MCF 10A (cell line): ENCODE results near the gene STKLD1. TPM values are rescaled to one million over a fixed set of nuclear protein-coding genes. Genes with fewer than 3 reads are reported as not detected.
"Not testable (repeated sequence)": the region's sequence is repeated elsewhere in the genome, so short reads cannot be mapped to it uniquely, and the experiment has no call there.

Source experiments
- BruUV-seq: library from RNA; stranded (reverse); fragments of 400-500 nt; replicated peaks from 2 replicates; lab custom pipeline; 2021; lab: Mats Ljungman, UMichigan
- CTCF ChIA-PET: fragments of 300-600 bp; sonication (Branson Sonifier 250); formaldehyde crosslinking; extraction: SDS; loops from one replicate; lab custom pipeline; 2021; ENCODE audit warnings: antibody characterized with exemption, inconsistent platforms; lab: Yijun Ruan, JAX
- POLR2A ChIA-PET: fragments of 300-600, 350-650 bp; sonication (Branson Sonifier 250); formaldehyde crosslinking; extraction: SDS; loops from one replicate; lab custom pipeline; 2020; ENCODE audit warnings: antibody characterized with exemption, inconsistent platforms; lab: Yijun Ruan, JAX
- DNase-seq: peaks from one replicate; pipeline ENCODE4 v3.0.0-alpha.2; 2018; ENCODE audit not compliant: unreplicated experiment
- H3K27ac Mint-ChIP-seq: one replicate; pipeline ENCODE4 v1.8.0; 2022; ENCODE audit warnings: mild to moderate bottlenecking, low read depth, mixed read lengths; ENCODE audit not compliant: unreplicated experiment
- H3K27me3 Mint-ChIP-seq: one replicate; pipeline ENCODE4 v1.8.0; 2022; ENCODE audit warnings: mixed read lengths; ENCODE audit not compliant: insufficient read depth, unreplicated experiment
- H3K36me3 Mint-ChIP-seq: one replicate; pipeline ENCODE4 v1.8.0; 2022; ENCODE audit warnings: mild to moderate bottlenecking, moderate library complexity, mixed read lengths; ENCODE audit not compliant: insufficient read depth, unreplicated experiment
- H3K4me1 Mint-ChIP-seq: one replicate; pipeline ENCODE4 v1.8.0; 2022; ENCODE audit warnings: mixed read lengths; ENCODE audit not compliant: insufficient read depth, unreplicated experiment
- H3K4me3 Mint-ChIP-seq: one replicate; pipeline ENCODE4 v1.8.0; 2022; ENCODE audit warnings: mild to moderate bottlenecking, moderate library complexity, mixed read lengths; ENCODE audit not compliant: unreplicated experiment
- H3K9me3 Mint-ChIP-seq: one replicate; pipeline ENCODE4 v1.8.0; 2022; ENCODE audit warnings: mixed read lengths; ENCODE audit not compliant: unreplicated experiment
- intact Hi-C: fragments of 100-400 bp; cut with micrococcal nuclease; formaldehyde crosslinking; loops from 2 replicates; pipeline ENCODE4 v1.14.1; 2022
- total RNA-seq: library from RNA; stranded (reverse); gene quantifications from 2 replicates; pipeline ENCODE4 v1.2.3, GENCODE V29; 2022
- TF ChIP-seq, protein P1 (sequence below): fragments of 200-600 bp; IDR thresholded peaks from one replicate; pipeline ENCODE4 v1.8.0; 2022; ENCODE audit warnings: antibody characterized with exemption, mild to moderate bottlenecking; ENCODE audit not compliant: unreplicated experiment

The STKLD1 gene
- total RNA-seq, 1 experiment from 2014 or later = 1.3 TPM

- H3K9me3 Mint-ChIP-seq = no peaks in the 10 kb centered on the region
- H3K4me3 Mint-ChIP-seq = no peak overlapping the region
- POLR2A ChIA-PET = interaction anchor here (0.8 to 6.4 kb wide), 4 partner anchors 10 to 24 kb away, joined by 3 to 65 read pairs (median 16); partner anchors contain the start of genes MED22, RPL7A, SURF1 and SURF2
- no peaks in the 10 kb centered on the region for H3K27me3 Mint-ChIP-seq
- H3K27ac Mint-ChIP-seq = no peak overlapping the region
- intact Hi-C loops = no loop called here
- peaks cover 40% of the 10 kb centered on the region for H3K4me1 Mint-ChIP-seq
- H3K36me3 Mint-ChIP-seq = peaks cover 55% of the 10 kb centered on the region
- CTCF ChIA-PET = interaction anchor here (0.6 to 1.1 kb wide), 2 partner anchors 86 to 114 kb away, joined by 3 read pairs; no protein-coding TSS in a partner anchor
- DNase-seq = no peak
- TF ChIP-seq, protein P1, sequence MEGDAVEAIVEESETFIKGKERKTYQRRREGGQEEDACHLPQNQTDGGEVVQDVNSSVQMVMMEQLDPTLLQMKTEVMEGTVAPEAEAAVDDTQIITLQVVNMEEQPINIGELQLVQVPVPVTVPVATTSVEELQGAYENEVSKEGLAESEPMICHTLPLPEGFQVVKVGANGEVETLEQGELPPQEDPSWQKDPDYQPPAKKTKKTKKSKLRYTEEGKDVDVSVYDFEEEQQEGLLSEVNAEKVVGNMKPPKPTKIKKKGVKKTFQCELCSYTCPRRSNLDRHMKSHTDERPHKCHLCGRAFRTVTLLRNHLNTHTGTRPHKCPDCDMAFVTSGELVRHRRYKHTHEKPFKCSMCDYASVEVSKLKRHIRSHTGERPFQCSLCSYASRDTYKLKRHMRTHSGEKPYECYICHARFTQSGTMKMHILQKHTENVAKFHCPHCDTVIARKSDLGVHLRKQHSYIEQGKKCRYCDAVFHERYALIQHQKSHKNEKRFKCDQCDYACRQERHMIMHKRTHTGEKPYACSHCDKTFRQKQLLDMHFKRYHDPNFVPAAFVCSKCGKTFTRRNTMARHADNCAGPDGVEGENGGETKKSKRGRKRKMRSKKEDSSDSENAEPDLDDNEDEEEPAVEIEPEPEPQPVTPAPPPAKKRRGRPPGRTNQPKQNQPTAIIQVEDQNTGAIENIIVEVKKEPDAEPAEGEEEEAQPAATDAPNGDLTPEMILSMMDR = no peak
- no TSS peak for BruUV-seq
Observed at GRCh38 chr9:133372144-133372543, 4.0 kb upstream of the STKLD1 start.

GRCh38 chr9:133374612-133375115 is 1.5 kb upstream of the STKLD1 start:
- TSS peak; percentile 55 for BruUV-seq
- intact Hi-C loops = no loop called here
- ChIA-PET POLR2A (interaction anchor here (0.7 to 6.4 kb wide), 9 partner anchors 8 to 408 kb away, joined by 3 to 65 read pairs (median 8); partner anchors contain the start of genes MED22, REXO4, RPL7A and SURF1), CTCF (interaction anchor here (0.6 to 1.3 kb wide), 5 partner anchors 15 to 113 kb away, joined by 3 to 5 read pairs (median 3); no protein-coding TSS in a partner anchor)
- TF ChIP-seq, protein P1 = no peak
- Mint-ChIP-seq H3K27me3 (no peaks in the 10 kb centered on the region), H3K36me3 (peaks cover 39% of the 10 kb centered on the region), H3K9me3 (no peaks in the 10 kb centered on the region), H3K4me1 (peaks cover 42% of the 10 kb centered on the region), H3K4me3 (peak overlapping the region; percentile 92), H3K27ac (peak overlapping the region; percentile 95)
- no peak for DNase-seq

DNA sequence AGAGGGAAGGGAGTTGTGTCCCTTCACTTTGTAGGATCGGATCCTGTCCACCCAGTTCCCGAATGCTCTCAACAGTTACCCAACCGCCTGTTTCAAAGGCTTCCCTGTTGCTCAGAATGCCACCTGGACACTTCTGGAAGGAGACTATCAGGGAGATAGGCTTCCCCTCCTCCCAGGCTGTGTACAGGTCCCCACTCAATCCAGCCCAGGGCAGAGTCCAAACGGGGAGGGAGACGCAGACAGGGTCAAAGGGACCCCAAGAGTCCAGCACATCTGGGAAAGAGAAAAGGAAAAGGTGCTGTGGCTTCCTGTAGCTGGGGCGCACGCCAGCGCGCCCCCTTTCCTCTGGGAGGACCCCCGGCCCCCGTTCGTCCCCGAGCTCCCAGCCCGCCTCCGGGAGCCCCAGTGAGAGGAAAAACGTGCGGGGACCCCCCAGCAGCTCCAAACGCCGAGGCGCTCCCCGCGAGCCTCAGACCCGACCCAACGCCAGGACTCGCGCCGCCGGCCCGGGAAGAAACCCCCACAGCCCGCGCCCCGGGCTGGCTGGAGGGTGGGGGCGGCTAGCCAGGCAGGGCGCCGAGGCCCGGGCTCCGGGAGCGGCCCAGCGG is 946 bp upstream of the STKLD1 start:
- intact Hi-C loops = no loop called here

DNA sequence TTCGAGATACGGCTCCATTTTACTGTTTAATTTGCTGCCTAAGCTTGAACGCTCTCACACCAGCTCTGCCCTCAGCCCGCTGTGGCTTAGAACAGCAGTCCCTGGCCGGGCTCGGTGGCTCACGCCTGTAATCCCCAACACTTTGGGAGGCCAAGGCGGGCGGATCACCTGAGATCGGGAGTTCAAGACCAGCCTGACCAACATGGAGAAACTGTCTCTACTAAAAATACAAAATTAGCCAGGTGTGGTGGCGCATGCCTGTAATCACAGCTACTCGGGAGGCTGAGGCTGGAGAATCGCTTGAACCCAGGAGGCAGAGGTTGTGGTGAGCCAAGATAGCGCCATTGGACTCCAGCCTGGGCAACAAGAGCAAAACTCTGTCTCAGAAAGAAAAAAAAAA is 1.1 kb downstream of the STKLD1 start:
- Mint-ChIP-seq H3K4me1 (peaks cover 21% of the 10 kb centered on the region), H3K4me3 (peak overlapping the region; percentile 92), H3K36me3 (peaks cover 28% of the 10 kb centered on the region)
- H3K27ac Mint-ChIP-seq, H3K27me3 Mint-ChIP-seq, intact Hi-C loops, DNase-seq, H3K9me3 Mint-ChIP-seq, BruUV-seq: not testable (repeated sequence)
- ChIA-PET POLR2A (interaction anchor here (0.6 to 3.4 kb wide), 15 partner anchors 13 to 588 kb away, joined by 3 to 33 read pairs (median 4); partner anchors contain the start of genes CACFD1, MED22, REXO4 and RPL7A), CTCF (interaction anchor here (0.6 to 1.2 kb wide), 5 partner anchors 20 to 109 kb away, joined by 3 to 5 read pairs (median 3); partner anchors contain the start of genes SURF1 and SURF2)

More for the DNA sequence above, 946 bp upstream of the STKLD1 start:
- Mint-ChIP-seq H3K27ac (peak overlapping the region; percentile 95), H3K4me3 (peak overlapping the region; percentile 92), H3K27me3 (no peaks in the 10 kb centered on the region), H3K4me1 (peaks cover 36% of the 10 kb centered on the region), H3K9me3 (no peaks in the 10 kb centered on the region), H3K36me3 (peaks cover 35% of the 10 kb centered on the region)
- peak; percentile 54 for DNase-seq
- TF ChIP-seq, protein P1 = no peak
- BruUV-seq = no TSS peak
- ChIA-PET POLR2A (interaction anchor here (0.6 to 6.4 kb wide), 10 partner anchors 9 to 407 kb away, joined by 3 to 65 read pairs (median 7); partner anchors contain the start of genes MED22, REXO4, RPL7A and SURF1), CTCF (interaction anchor here (0.6 to 0.9 kb wide), 3 partner anchors 16 to 109 kb away, joined by 3 to 5 read pairs (median 3); no protein-coding TSS in a partner anchor)
